HuH-7 (cell line): ENCODE data around the gene IRF1.
A peak's percentile ranks its signal among the peaks of the same experiment; 100 is the strongest.

Experiments used
- DNase-seq: peaks from one replicate; pipeline ENCODE4 v3.0.0; 2011; ENCODE audit warnings: low spot score

Gene IRF1

GRCh38 chr5:132474131-132474723 is 16.3 kb downstream of the IRF1 start:
- DNase-seq: no peak

DNA sequence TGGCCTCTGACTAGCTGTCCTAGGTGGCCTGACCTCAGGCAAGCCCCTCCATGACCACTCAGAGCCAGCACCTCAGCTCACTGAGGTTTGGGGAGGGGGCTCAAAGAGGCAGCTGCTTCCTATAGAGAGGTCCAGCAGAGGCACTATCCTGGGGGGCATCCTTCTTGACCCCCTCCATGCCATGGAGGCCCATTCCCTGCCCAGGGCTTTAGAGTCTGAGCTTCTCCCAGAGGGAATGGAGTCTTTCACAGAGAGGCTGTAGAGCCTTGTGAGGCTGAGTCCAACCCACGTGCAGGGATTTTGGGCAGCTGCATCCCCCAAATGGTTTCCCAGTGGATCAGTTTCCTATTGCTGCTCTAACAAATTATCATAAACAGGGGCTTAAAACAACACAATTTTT is 16.9 kb downstream of the IRF1 start:
- DNase-seq: no peak

DNA sequence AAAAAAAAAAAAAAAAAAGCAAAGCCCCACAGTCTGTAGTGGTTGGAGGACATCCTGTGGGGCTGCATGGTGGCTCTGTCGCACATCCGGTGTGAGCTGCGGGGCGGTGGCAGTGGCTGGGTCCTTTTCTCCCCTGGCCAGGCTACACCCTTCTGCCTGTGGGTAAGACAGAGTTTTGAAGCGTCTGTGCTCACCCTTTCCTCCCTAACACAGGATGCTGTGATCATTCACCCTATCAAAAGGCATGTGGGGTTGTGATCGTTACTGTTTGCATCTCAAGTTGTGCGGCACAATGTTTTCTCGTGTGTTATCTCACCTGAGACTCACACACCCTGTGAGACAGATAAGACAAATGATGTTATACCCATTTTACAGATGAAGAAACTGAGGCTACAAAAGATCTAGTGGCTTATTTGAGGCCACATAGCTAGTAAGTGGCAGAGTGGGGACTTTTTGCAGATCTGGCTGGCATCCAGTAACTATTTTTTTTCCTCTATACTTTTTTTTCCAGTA is 17.5 kb downstream of the IRF1 start:
- no peak for DNase-seq

DNA sequence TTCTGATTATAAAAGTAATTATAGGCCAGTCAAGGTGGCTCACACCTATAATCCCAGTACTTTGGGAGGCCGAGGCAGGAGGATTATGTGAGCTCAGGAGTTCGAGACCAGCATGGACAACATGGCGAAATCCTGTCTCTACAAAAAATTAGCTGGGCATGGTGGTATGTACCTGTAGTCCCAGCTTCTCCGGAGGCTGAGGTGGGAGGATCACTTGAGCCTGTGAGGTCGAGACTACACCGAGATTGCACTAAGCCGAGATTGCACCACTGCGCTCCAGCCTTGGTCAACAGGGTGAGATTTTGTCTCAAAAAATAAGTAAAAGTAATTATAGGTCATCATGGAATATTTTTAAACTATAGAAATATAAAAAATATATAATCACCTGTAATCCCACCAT is 18.1 kb downstream of the IRF1 start:
- DNase-seq: no peak

DNA sequence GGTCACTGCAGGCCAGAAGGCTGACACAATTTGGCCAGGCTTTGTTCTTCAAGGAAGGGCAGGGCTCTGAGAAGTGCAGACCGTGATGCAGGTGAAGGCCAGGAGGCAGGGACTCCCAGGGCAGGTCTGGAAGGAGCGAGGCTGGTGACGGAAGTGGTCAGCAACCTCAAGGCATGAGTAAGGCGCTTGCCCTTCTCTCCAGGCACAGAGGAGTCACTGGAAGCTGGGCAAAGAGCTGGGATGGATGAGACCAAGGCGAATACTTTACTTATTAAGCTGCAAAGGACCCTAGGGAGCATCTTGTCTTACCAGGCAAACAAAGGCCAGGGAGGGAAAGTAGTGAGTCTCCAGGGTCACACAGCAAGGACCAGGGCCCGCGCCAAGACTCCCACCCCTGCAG is 18.6 kb downstream of the IRF1 start:
- no peak for DNase-seq

- DNase-seq: no peak
Measured at GRCh38 chr5:132471151-132471907, 19.2 kb downstream of the IRF1 start.

GRCh38 chr5:132470596-132470995 is 20.0 kb downstream of the IRF1 start:
- no peak for DNase-seq

DNA sequence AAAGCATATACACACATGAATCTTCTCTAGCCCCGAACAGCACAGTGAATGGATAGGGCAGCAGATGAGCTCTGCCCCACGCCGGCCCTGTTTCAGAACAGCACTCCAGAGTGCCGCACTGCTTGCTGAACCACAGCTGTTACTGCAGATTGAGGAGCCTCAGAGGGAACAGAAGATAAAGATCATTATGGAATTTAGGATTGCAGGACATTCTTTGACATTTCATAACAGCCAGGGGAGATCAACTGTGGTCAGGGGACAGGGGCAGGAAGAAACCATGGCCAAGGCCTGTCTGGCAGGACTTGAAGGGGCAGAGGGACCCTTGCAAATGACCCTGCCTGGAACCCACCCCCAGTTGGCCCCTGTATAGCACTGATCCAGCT is 20.6 kb downstream of the IRF1 start:
- DNase-seq: peak; percentile 34

GRCh38 chr5:132469380-132470009 is 21.1 kb downstream of the IRF1 start:
- DNase-seq: no peak

DNA sequence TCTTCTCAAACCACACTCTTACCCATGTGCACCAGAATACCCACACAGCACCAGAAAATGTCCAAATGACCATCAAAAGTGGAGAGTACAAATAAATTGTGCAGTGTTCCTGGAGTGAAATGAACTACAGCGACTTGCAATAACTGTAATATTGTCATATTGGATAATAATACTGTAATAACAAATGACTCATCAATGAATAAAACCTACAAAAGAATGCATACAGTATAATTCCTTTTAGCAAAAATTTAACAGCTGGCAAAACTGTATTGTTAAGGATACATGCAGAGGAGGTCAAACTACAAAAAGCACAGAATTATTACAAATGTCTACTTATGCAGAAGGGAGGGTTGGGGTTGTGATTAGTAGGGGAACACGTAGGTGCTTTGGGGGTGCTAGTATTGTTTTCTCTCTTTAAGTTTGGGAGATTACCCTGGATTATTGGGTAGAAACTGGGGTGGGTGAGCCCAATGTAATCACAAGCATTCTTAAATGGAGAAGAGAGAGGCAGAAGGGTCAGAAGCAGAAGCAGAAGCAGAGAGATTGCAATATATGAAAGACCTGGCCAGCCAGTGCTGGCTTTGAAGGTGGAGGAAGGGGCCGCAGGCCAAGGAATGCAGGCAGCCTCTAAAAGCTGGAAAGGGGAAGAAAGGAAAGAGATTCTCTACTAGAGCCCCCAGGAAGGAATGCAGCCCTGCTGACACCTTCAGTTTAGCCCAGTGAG is 21.8 kb downstream of the IRF1 start:
- DNase-seq: no peak

DNA sequence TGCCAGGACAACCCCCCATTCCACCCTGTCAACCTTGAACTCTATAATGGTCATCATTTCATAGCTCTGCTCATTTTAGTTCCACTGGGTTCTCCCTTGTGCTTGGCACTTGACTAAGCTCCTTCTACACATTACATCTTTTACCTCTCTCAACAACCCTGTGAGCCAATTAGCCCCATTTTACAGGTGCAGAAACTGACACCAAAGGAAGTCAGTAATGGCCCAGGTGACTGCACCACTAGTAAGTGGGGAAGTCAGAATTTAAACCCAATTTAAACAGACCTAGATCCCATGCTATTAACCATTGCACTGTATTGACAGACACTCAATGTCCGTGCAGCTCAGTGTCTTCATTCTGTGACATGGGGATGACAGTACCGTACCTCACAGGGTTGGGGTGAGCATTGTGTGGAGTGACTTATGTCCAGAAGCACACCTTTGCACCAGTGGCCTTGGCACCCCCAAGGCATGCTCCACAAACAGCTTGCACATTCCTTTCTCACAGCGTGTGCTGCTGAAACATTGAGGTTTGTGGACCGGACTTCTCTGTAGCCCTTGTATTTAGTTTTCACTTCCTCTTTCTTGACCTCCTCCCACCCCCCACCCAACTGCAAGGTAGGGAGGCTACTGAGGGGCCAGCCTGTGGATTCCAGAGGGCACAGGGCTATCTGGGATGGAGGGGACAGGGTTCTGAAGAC is 23.1 kb downstream of the IRF1 start:
- no peak for DNase-seq

DNA sequence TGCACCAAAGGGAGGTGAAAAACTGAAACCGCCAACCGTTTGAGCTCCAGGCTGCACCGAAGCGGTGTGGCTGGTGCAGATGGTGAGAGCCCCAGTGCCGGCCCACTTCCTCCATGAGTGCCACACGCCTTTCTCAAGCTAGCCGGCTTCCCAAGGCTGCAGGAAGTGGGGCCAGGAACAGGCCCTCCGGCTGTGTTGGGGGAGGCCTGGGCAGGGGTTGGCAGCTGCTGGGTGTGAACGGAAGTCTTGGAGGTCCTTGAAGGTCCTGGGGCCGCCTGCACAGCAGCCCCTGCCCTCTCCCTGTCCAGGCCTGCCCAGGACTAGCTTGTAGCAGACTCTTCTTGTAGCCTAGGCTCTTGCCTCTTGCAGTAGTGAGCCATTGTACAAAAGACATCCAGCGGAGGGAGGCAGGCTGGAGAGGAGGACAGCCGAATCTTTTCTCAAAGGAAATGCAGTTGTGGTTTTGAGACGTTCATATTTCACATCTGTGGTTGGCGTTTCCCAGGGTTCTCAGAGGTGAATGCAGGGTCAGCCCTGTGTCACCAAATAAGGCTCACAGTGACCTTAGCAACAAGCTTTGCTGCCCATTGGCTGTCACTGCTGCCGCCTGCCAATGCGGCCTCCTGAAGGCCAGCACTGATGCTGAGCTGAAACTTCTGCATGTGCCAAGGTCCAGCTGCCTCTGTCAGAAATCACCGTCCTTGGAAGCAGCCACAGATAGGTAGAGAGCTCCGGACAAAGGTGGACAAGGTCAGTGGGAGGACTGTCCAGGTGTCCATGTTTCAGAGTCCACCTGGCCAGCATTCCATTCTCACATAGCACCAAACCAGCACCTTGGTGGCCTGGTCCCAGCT is 23.9 kb downstream of the IRF1 start:
- DNase-seq: no peak

DNA sequence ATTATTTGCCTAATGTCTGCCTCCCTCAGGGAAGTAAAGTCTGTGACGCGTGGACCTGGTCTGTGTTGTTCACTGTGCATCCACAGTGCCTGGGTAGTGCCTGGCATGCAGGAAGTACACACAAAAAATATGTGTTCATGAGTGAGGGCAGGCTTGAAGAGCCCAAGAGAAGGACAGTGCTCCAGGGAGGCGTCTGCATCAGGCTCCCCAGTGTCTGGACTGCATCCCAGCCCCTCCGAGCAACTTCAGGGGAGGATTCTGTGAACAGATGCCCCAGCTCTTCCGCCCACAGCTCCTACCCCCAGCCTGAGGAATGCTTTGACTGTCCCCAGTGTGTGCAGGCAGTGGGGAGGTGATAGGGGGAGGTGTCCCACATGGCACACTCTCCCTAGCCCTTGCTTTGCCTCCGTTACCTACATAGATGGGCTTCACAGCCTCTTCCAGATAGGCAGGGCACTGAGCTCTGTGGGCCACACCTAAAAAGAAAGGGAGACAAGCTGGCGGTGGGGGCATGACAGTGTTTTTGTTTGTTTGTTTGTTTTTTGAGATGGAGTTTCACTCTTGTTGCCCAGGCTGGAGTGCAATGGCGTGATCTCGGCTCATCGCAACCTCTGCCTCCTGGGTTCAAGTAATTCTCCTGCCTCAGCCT is 25.4 kb downstream of the IRF1 start:
- no peak for DNase-seq

DNA sequence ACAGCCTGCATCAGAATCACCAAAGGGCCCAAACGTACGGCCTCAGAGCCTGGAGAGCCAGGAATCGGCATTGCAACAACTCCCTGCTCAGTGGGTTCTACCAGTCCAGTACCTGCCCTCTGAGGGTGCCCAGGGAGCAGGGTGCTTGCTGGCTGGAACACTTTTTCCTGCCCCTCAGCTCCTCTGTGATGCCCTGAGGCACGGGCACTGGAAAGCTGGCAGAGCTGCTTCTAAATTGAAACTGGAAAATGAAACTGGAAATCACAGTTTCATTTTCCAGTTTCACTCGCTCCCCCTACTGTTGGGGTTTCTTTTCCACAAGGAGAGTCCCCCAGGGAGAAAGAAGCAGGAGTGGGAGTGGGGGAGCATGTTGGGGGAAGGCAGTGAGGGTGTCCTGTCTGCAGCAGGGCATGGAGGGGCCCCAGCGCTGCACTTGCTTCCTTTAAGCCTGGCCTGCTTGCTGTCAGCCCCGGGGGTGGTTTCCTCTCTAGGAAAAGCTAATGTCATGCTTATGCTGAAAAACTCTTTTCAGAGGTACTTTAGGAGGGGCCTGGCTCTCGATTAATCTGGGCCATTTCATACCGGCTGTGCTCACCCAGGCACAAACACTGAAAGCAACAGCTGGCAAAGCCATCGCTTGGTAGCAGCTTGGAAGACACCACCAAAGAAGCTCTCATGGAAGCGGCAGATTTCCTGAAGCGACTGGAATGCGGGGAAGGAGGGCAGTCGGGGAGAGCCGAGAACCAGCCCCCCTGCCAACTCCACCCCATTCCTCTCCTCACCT is 26.2 kb downstream of the IRF1 start:
- DNase-seq: no peak

DNA sequence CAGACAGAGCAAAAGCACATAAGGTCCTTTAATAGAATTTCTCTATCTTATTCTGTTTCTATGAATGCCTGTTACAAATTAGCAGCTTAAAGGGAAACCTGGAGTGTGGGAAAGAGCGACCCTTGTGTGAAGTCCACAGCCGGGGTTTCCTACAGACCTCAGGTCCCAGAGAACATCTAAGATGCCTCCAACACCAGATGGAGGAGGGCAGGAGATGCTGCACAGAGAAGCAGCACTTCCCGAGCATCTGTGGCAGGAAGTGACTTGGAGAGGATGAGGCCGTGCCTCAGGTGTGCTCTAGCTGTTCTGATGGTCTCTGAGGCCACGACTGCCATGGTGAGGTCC is 26.8 kb downstream of the IRF1 start:
- DNase-seq: no peak

GRCh38 chr5:132462856-132463745 is 27.5 kb downstream of the IRF1 start:
- no peak for DNase-seq

GRCh38 chr5:132462333-132462732 is 28.2 kb downstream of the IRF1 start:
- no peak for DNase-seq

- no peak for DNase-seq
Measured at GRCh38 chr5:132461569-132462070, 29.0 kb downstream of the IRF1 start.
